Measurements from ENCODE around the gene CUL4A. TPM values are rescaled to one million over a fixed set of nuclear protein-coding genes. Genes with fewer than 3 reads are reported as not detected.

The CUL4A gene
- total RNA-seq, 4 donors from 2014 or later = 87.6 to 150 (median 110) TPM

- H3K27ac ChIP-seq = no peak overlapping the region
- TF ChIP-seq CTCF (IDR thresholded peaks at IDR 0.05) = no peak
- no peak for TF ChIP-seq POLR2AphosphoS5 (IDR thresholded peaks at IDR 0.05)
- no peak for TF ChIP-seq EP300 (IDR thresholded peaks at IDR 0.05; ENCODE audit: low read depth)
- TF ChIP-seq POLR2A (IDR thresholded peaks at IDR 0.05) = no peak
- H3K4me1 ChIP-seq = no peaks in the 10 kb centered on the region
- peaks cover 0 to 70% (median 25%) of the 10 kb centered on the region in 4 donors for H3K36me3 ChIP-seq
- no peak overlapping the region for H3K4me3 ChIP-seq
- in situ Hi-C loops (cut with MboI; ENCODE audit: low pct_ligation_motif_present in 1 of 4, low pct_unique_long_range_greater_than_20kb in 1 of 4, low sequenced_read_pairs in 3 of 4) = no loop called here
- H3K9me3 ChIP-seq = no peaks in the 10 kb centered on the region
- 86 to 94% methylated on average over 2 to 4 of the region's 4 CpGs for WGBS, 2 donors (ENCODE audit: low coverage in 1 of 2)
- intact Hi-C loops (cut with DNase I; ENCODE audit: low total_unique reads) = no loop called here
- no peaks in the 10 kb centered on the region for H3K27me3 ChIP-seq
- DNase-seq = no peak
These were observed 17.1 kb upstream of the CUL4A start for GRCh38 chr13:113192279-113192678.

- H3K4me1 ChIP-seq = no peaks in the 10 kb centered on the region
- in situ Hi-C loops (cut with MboI; ENCODE audit: low pct_ligation_motif_present in 1 of 4, low pct_unique_long_range_greater_than_20kb in 1 of 4, low sequenced_read_pairs in 3 of 4) = no loop called here
- intact Hi-C loops (cut with DNase I; ENCODE audit: low total_unique reads) = no loop called here
- no peak for TF ChIP-seq POLR2A (IDR thresholded peaks at IDR 0.05)
- no peak for TF ChIP-seq CTCF (IDR thresholded peaks at IDR 0.05)
- no peak for TF ChIP-seq POLR2AphosphoS5 (IDR thresholded peaks at IDR 0.05)
- no peak for TF ChIP-seq EP300 (IDR thresholded peaks at IDR 0.05; ENCODE audit: low read depth)
- no peak for DNase-seq
- no peaks in the 10 kb centered on the region for H3K27me3 ChIP-seq
- 94 to 100% methylated on average over 1 to 2 of the region's 2 CpGs for WGBS, 2 donors (ENCODE audit: low coverage in 1 of 2)
- peaks cover 0 to 74% (median 26%) of the 10 kb centered on the region in 4 donors for H3K36me3 ChIP-seq
- H3K9me3 ChIP-seq = no peaks in the 10 kb centered on the region
- H3K4me3 ChIP-seq = no peak overlapping the region
- H3K27ac ChIP-seq = no peak overlapping the region
These were observed 16.5 kb upstream of the CUL4A start for GRCh38 chr13:113192902-113193301.

GRCh38 chr13:113195360-113195759 lies 14.1 kb upstream of the CUL4A start:
- H3K27ac ChIP-seq = no peak overlapping the region

GRCh38 chr13:113196970-113197737 lies 12.3 kb upstream of the CUL4A start:
- no peak for DNase-seq
- in situ Hi-C loops (cut with MboI; ENCODE audit: low pct_ligation_motif_present in 1 of 4, low pct_unique_long_range_greater_than_20kb in 1 of 4, low sequenced_read_pairs in 3 of 4) (no loop called here), intact Hi-C loops (cut with DNase I; ENCODE audit: low total_unique reads) (no loop called here)
- peaks cover 0 to 66% (median 28%) of the 10 kb centered on the region in 4 donors for H3K36me3 ChIP-seq
- no peak overlapping the region for H3K4me3 ChIP-seq
- no peaks in the 10 kb centered on the region for H3K9me3 ChIP-seq
- TF ChIP-seq POLR2AphosphoS5 (IDR thresholded peaks at IDR 0.05) = no peak
- TF ChIP-seq POLR2A (IDR thresholded peaks at IDR 0.05) = no peak
- no peak for TF ChIP-seq CTCF (IDR thresholded peaks at IDR 0.05)
- TF ChIP-seq EP300 (IDR thresholded peaks at IDR 0.05; ENCODE audit: low read depth) = no peak
- no peaks in the 10 kb centered on the region for H3K4me1 ChIP-seq
- no peaks in the 10 kb centered on the region for H3K27me3 ChIP-seq
- H3K27ac ChIP-seq = no peak overlapping the region
- 83 to 90% methylated on average over 4 to 9 of the region's 9 CpGs for WGBS, 2 donors (ENCODE audit: low coverage in 1 of 2)

More at GRCh38 chr13:113195360-113195759, 14.1 kb upstream of the CUL4A start:
- no peak for DNase-seq
- H3K36me3 ChIP-seq = peaks cover 0 to 84% (median 31%) of the 10 kb centered on the region in 4 donors
- H3K4me3 ChIP-seq = no peak overlapping the region
- no peaks in the 10 kb centered on the region for H3K27me3 ChIP-seq
- no peak for TF ChIP-seq CTCF (IDR thresholded peaks at IDR 0.05)
- no peak for TF ChIP-seq POLR2AphosphoS5 (IDR thresholded peaks at IDR 0.05)
- TF ChIP-seq EP300 (IDR thresholded peaks at IDR 0.05; ENCODE audit: low read depth) = no peak
- TF ChIP-seq POLR2A (IDR thresholded peaks at IDR 0.05) = no peak
- WGBS, 2 donors (ENCODE audit: low coverage in 1 of 2) = 67 to 82% methylated on average over 6 of the region's 6 CpGs
- in situ Hi-C loops (cut with MboI; ENCODE audit: low pct_ligation_motif_present in 1 of 4, low pct_unique_long_range_greater_than_20kb in 1 of 4, low sequenced_read_pairs in 3 of 4) = no loop called here
- H3K4me1 ChIP-seq = no peaks in the 10 kb centered on the region
- intact Hi-C loops (cut with DNase I; ENCODE audit: low total_unique reads) = no loop called here
- no peaks in the 10 kb centered on the region for H3K9me3 ChIP-seq

Data from transverse colon (tissue), 4 donors.